Panc1 (cell line): ENCODE results near the gene STK24. TPM values are rescaled to one million over a fixed set of nuclear protein-coding genes. Genes with fewer than 3 reads are reported as not detected.

Experiments
- ATAC-seq: fragments of 200-7000 bp; cut with Tn5 transposase; 2 replicates; pipeline ENCODE4 v1.9.1; 2020; ENCODE audit warnings: mild to moderate bottlenecking, moderate library complexity
- BruUV-seq: library from RNA; stranded (reverse); fragments of 400-500 nt; replicated peaks from 2 replicates; lab custom pipeline; 2021; lab: Mats Ljungman, UMichigan
- CTCF ChIA-PET: fragments of 300-600 bp; sonication (Branson Sonifier 250); formaldehyde crosslinking; loops from one replicate; lab custom pipeline; 2022; ENCODE audit warnings: antibody characterized with exemption; lab: Charles Lee
- POLR2A ChIA-PET: fragments of 300-600 bp; sonication (Branson Sonifier 250); formaldehyde crosslinking; loops from one replicate; lab custom pipeline; 2022; ENCODE audit warnings: antibody characterized with exemption; lab: Charles Lee
- DNase-seq: peaks from one replicate; pipeline ENCODE4 v3.0.0-alpha.2; 2010; ENCODE audit warnings: low read depth, low spot score
- H3K27ac ChIP-seq: 2 replicates; pipeline ENCODE4 v1.5.1; 2011; ENCODE audit warnings: mild to moderate bottlenecking, low read length, inconsistent platforms
- H3K27me3 ChIP-seq: fragments of 200-500 bp; sonication (Bioruptor generic); 2 replicates; pipeline ENCODE4 v1.6.0; 2014; ENCODE audit warnings: low read length, inconsistent platforms; ENCODE audit not compliant: control insufficient read depth, insufficient read depth
- H3K36me3 ChIP-seq: fragments of 200-500 bp; sonication (Bioruptor generic); 2 replicates; pipeline ENCODE4 v1.5.1; 2014; ENCODE audit warnings: inconsistent platforms, mild to moderate bottlenecking, low read length, moderate library complexity; ENCODE audit not compliant: control insufficient read depth, insufficient read depth
- H3K4me1 ChIP-seq: 2 replicates; pipeline ENCODE4 v1.5.1; 2011; ENCODE audit warnings: inconsistent platforms, mild to moderate bottlenecking, low read length, moderate library complexity; ENCODE audit not compliant: control insufficient read depth, insufficient read depth
- H3K4me3 ChIP-seq, 2 experiments: 2 replicates each; pipeline ENCODE4 v1.5.1; 2011 to 2012; ENCODE audit warnings: low read depth in 2 of 2, low read length in 2 of 2, mild to moderate bottlenecking in 2 of 2, inconsistent platforms in 1 of 2, moderate library complexity in 1 of 2
- H3K9me3 ChIP-seq: fragments of 200-500 bp; sonication (Bioruptor generic); 2 replicates; pipeline ENCODE4 v1.5.1; 2014; ENCODE audit warnings: low read depth, mild to moderate bottlenecking, inconsistent platforms, low read length, moderate library complexity; ENCODE audit not compliant: control insufficient read depth, insufficient read depth
- POLR2AphosphoS5 ChIP-seq: IDR thresholded peaks from 2 replicates; pipeline ENCODE4 v1.6.1; 2012; ENCODE audit warnings: mild to moderate bottlenecking, low read depth, low read length, moderate library complexity
- REST ChIP-seq, 2 experiments: IDR thresholded peaks; 2 replicates each; pipeline ENCODE4 v1.6.1; 2011 to 2012; ENCODE audit warnings: low read depth in 2 of 2, control low read depth in 1 of 2, low read length in 1 of 2, mild to moderate bottlenecking in 1 of 2, moderate library complexity in 1 of 2; ENCODE audit not compliant: insufficient read depth in 1 of 2
- SIN3A ChIP-seq: IDR thresholded peaks from 2 replicates; pipeline ENCODE4 v1.6.1; 2012; ENCODE audit warnings: low read depth, mild to moderate bottlenecking, low read length, moderate library complexity, borderline replicate concordance; ENCODE audit not compliant: insufficient read depth
- TCF7L2 ChIP-seq: IDR thresholded peaks from 2 replicates; pipeline ENCODE4 v1.6.1; 2011; ENCODE audit warnings: mild to moderate bottlenecking, low read depth, low read length, inconsistent platforms
- in situ Hi-C: cut with HindIII; loops from 2 replicates; pipeline ENCODE4 v1.10.0; 2016; ENCODE audit warnings: low sequenced_read_pairs, low pct_unique_long_range_greater_than_20kb
- intact Hi-C: fragments of 100-400 bp; cut with micrococcal nuclease; formaldehyde crosslinking; loops from one replicate; pipeline ENCODE4 v1.10.0; 2022; ENCODE audit not compliant: unreplicated experiment
- total RNA-seq: library from RNA; stranded (reverse); gene quantifications from one replicate; pipeline ENCODE4 v1.2.1, GENCODE V29; 2021; ENCODE audit not compliant: unreplicated experiment
- TF ChIP-seq, protein P1 (sequence below): fragments of 450-650 bp; IDR thresholded peaks from 2 replicates; pipeline ENCODE4 v1.5.1; 2017; ENCODE audit warnings: mild to moderate bottlenecking

Gene STK24
- total RNA-seq, 1 experiment from 2014 or later: 57.3 TPM

DNA sequence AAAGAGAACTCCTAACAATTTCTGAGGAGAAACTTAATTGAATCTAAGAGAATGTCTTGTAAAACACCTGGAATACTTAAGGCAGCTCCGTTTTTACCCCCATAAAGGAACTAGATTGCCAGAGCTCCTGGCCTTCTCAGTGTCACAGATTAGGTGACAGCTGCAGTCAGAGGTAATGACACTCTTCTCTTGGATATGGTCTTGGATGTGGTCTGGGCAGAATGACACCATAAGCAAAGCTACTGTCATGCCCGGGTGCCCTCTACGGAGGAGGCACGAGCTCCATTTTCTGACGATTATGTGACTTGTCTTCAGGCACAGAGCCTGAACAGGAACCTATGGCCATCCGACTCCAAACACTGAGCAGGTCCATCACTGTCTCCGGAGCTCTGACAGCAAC, 46.7 kb downstream of the STK24 start:
- Histone ChIP-seq H3K36me3 (no peaks in the 10 kb centered on the region), H3K4me1 (no peaks in the 10 kb centered on the region), H3K9me3 (no peaks in the 10 kb centered on the region), H3K27ac (no peak overlapping the region), H3K27me3 (no peaks in the 10 kb centered on the region), H3K4me3 (no peak overlapping the region)
- POLR2A ChIA-PET: no interaction called here
- no TSS peak for BruUV-seq
- DNase-seq (no peak), ATAC-seq (no peak)
- intact Hi-C loops: no loop called here
- in situ Hi-C loops: no loop called here
- CTCF ChIA-PET: no interaction called here
- TF ChIP-seq, protein P1, sequence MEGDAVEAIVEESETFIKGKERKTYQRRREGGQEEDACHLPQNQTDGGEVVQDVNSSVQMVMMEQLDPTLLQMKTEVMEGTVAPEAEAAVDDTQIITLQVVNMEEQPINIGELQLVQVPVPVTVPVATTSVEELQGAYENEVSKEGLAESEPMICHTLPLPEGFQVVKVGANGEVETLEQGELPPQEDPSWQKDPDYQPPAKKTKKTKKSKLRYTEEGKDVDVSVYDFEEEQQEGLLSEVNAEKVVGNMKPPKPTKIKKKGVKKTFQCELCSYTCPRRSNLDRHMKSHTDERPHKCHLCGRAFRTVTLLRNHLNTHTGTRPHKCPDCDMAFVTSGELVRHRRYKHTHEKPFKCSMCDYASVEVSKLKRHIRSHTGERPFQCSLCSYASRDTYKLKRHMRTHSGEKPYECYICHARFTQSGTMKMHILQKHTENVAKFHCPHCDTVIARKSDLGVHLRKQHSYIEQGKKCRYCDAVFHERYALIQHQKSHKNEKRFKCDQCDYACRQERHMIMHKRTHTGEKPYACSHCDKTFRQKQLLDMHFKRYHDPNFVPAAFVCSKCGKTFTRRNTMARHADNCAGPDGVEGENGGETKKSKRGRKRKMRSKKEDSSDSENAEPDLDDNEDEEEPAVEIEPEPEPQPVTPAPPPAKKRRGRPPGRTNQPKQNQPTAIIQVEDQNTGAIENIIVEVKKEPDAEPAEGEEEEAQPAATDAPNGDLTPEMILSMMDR: no peak
- no peak for TF ChIP-seq TCF7L2
- no peak for TF ChIP-seq POLR2AphosphoS5
- TF ChIP-seq SIN3A: no peak
- TF ChIP-seq REST (IDR thresholded peaks at IDR 0.05; ENCODE audit: insufficient read depth in 1 of 2, low read depth in 2 of 2, low read length in 1 of 2): no peak

- Histone ChIP-seq H3K36me3 (no peaks in the 10 kb centered on the region), H3K4me3 (no peak overlapping the region), H3K4me1 (no peaks in the 10 kb centered on the region), H3K27me3 (no peaks in the 10 kb centered on the region), H3K27ac (no peak overlapping the region), H3K9me3 (no peaks in the 10 kb centered on the region)
- ChIA-PET CTCF (no interaction called here), POLR2A (no interaction called here)
- BruUV-seq: no TSS peak
- ATAC-seq (no peak), DNase-seq (no peak)
- TF ChIP-seq, protein P1: no peak
- no peak for TF ChIP-seq POLR2AphosphoS5
- no peak for TF ChIP-seq SIN3A
- no peak for TF ChIP-seq REST (IDR thresholded peaks at IDR 0.05; ENCODE audit: insufficient read depth in 1 of 2, low read depth in 2 of 2, low read length in 1 of 2)
- intact Hi-C loops (no loop called here), in situ Hi-C loops (no loop called here)
Measured at GRCh38 chr13:98529171-98529570, 47.7 kb downstream of the STK24 start.
